HG02885 (cell line): Measurements from ENCODE around the gene OR2J3.
"Not testable (repeated sequence)": the region's sequence is repeated elsewhere in the genome, so short reads cannot be mapped to it uniquely, and the experiment has no call there.

Experiments used
- ATAC-seq: cut with Tn5 transposase; IDR thresholded peaks from one replicate; pipeline ENCODE4 v1.9.1; 2021; ENCODE audit warnings: mild to moderate bottlenecking; ENCODE audit not compliant: unreplicated experiment, poor library complexity

Gene OR2J3

GRCh38 chr6:29155182-29155581, 47.3 kb downstream of the OR2J3 start:
- ATAC-seq, result not testable (repeated sequence)

- not testable (repeated sequence) for ATAC-seq
Observed at GRCh38 chr6:29159922-29160321, 52.1 kb downstream of the OR2J3 start.
